ENCODE data around the gene HS2ST1. TPM values are rescaled to one million over a fixed set of nuclear protein-coding genes. Genes with fewer than 3 reads are reported as not detected.
"Not testable (repeated sequence)": the region's sequence is repeated elsewhere in the genome, so short reads cannot be mapped to it uniquely, and the experiment has no call there.

Gene HS2ST1
- total RNA-seq, 2 donors from 2014 or later, result 29.0 to 31.5 TPM

DNA sequence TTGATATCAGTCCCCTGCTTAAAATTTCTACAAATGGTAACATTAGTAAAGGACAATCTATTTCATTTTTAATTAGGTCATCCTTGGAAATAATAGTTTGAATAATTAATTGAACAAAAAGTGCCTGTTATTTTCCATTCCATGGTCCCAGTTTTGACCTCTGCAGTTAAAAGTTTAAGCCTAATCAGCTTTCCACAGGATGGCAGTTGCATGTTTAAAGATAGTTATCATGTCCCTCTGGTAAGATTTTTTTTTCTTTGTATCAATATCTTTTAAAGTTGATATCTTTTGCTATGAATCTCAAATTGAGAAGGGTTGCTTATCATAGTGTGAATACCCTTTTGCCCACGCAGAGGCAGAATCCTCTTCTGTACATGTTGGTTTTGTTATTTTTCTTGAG, 90.4 kb downstream of the HS2ST1 start:
- no peak for DNase-seq
- Mint-ChIP-seq H3K36me3 (ENCODE audit: low read depth) (peaks cover 7% of the 10 kb centered on the region), H3K27me3 (ENCODE audit: insufficient read depth) (no peaks in the 10 kb centered on the region), H3K9me3 (peaks cover 3% of the 10 kb centered on the region), H3K27ac (no peak overlapping the region), H3K4me3 (no peak overlapping the region), H3K4me1 (no peaks in the 10 kb centered on the region)
- Histone ChIP-seq H3K9ac (ENCODE audit: extremely low read depth, low read length, poor library complexity, severe bottlenecking) (no peak overlapping the region), H3K4me3 (ENCODE audit: low read length) (no peak overlapping the region), H3K27me3 (ENCODE audit: control insufficient read depth, insufficient read depth, low read length, poor library complexity, severe bottlenecking) (no peaks in the 10 kb centered on the region), H3K4me1 (ENCODE audit: control insufficient read depth, insufficient read depth, low read length) (no peaks in the 10 kb centered on the region), H3K27ac (ENCODE audit: low read depth, low read length) (no peak overlapping the region), H3K36me3 (ENCODE audit: control insufficient read depth, insufficient read depth, low read length) (no peaks in the 10 kb centered on the region), H3K9me3 (ENCODE audit: control insufficient read depth, low read length) (no peaks in the 10 kb centered on the region)
- TF ChIP-seq, protein P1, sequence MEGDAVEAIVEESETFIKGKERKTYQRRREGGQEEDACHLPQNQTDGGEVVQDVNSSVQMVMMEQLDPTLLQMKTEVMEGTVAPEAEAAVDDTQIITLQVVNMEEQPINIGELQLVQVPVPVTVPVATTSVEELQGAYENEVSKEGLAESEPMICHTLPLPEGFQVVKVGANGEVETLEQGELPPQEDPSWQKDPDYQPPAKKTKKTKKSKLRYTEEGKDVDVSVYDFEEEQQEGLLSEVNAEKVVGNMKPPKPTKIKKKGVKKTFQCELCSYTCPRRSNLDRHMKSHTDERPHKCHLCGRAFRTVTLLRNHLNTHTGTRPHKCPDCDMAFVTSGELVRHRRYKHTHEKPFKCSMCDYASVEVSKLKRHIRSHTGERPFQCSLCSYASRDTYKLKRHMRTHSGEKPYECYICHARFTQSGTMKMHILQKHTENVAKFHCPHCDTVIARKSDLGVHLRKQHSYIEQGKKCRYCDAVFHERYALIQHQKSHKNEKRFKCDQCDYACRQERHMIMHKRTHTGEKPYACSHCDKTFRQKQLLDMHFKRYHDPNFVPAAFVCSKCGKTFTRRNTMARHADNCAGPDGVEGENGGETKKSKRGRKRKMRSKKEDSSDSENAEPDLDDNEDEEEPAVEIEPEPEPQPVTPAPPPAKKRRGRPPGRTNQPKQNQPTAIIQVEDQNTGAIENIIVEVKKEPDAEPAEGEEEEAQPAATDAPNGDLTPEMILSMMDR (conservative IDR thresholded peaks at IDR 0.05), result no peak
- WGBS, 2 experiments (ENCODE audit: insufficient coverage in 1 of 2, insufficient read length in 1 of 2), result 88% methylated on average over 1 of the region's 1 CpG; no CpG with 5 or more reads in 1 of the 2 experiments

DNA sequence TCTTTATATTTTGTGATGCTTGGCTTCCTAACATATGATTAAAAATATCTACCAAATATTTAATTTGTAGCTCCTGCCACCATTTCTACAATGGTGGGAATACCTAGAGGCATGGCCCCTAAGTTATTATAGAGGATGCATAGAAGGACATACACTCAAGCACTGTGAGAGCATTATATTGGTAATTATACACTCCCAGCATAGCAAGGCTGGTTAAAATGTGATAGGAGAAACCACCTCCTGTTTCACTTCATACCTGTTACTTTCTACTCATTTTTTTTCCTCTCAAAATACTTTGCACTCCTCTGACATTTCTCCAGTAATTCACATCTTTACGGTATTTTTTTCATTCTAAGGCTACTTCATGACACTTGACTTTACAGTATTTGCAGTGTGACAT, 92.9 kb downstream of the HS2ST1 start:
- H3K4me3 Mint-ChIP-seq, result no peak overlapping the region
- H3K4me1 Mint-ChIP-seq, result no peaks in the 10 kb centered on the region
- H3K27me3 Mint-ChIP-seq (ENCODE audit: insufficient read depth), result no peaks in the 10 kb centered on the region
- Histone ChIP-seq H3K9me3 (ENCODE audit: control insufficient read depth, low read length) (peaks cover 16% of the 10 kb centered on the region), H3K4me3 (ENCODE audit: low read length) (no peak overlapping the region), H3K27me3 (ENCODE audit: control insufficient read depth, insufficient read depth, low read length, poor library complexity, severe bottlenecking) (no peaks in the 10 kb centered on the region), H3K4me1 (ENCODE audit: control insufficient read depth, insufficient read depth, low read length) (no peaks in the 10 kb centered on the region), H3K36me3 (ENCODE audit: control insufficient read depth, insufficient read depth, low read length) (peaks cover 3% of the 10 kb centered on the region), H3K9ac (ENCODE audit: extremely low read depth, low read length, poor library complexity, severe bottlenecking) (no peak overlapping the region), H3K27ac (ENCODE audit: low read depth, low read length) (no peak overlapping the region)
- peaks cover 19% of the 10 kb centered on the region for H3K36me3 Mint-ChIP-seq (ENCODE audit: low read depth)
- no peak for DNase-seq
- TF ChIP-seq, protein P1 (conservative IDR thresholded peaks at IDR 0.05), result no peak
- 86 to 92% methylated on average over 1 of the region's 1 CpG for WGBS, 2 experiments (ENCODE audit: insufficient coverage in 1 of 2, insufficient read length in 1 of 2)
- no peak overlapping the region for H3K27ac Mint-ChIP-seq
- H3K9me3 Mint-ChIP-seq, result peaks cover 23% of the 10 kb centered on the region

DNA sequence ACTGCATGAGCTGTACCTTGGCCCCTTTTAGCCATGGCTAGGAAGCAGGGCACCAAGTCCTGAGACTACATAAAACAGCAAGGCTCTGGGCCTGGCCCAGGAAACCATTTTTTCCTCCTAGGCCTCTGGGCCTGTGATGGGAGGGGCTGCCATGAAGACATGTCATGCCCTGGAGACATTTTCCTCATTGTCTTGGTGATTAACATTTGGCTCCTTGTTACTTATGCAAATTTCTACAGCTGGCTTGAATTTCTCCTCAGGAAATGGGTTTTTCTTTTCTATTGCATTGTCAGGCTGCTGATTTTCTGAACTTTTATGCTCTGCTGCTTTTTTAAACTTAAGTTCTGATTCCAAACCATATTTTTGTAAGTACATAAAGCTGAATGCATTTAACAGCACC, 99.0 kb downstream of the HS2ST1 start:
- Mint-ChIP-seq H3K4me1 (peaks cover 12% of the 10 kb centered on the region), H3K36me3 (ENCODE audit: low read depth) (peaks cover 41% of the 10 kb centered on the region), H3K9me3 (peaks cover 55% of the 10 kb centered on the region)
- H3K4me3 ChIP-seq (ENCODE audit: low read length), result peak overlapping the region; percentile 60
- H3K27ac ChIP-seq (ENCODE audit: low read depth, low read length); H3K4me1 ChIP-seq (ENCODE audit: control insufficient read depth, insufficient read depth, low read length); H3K27me3 ChIP-seq (ENCODE audit: control insufficient read depth, insufficient read depth, low read length, poor library complexity, severe bottlenecking); H3K27ac Mint-ChIP-seq; H3K36me3 ChIP-seq (ENCODE audit: control insufficient read depth, insufficient read depth, low read length); H3K9ac ChIP-seq (ENCODE audit: extremely low read depth, low read length, poor library complexity, severe bottlenecking); H3K27me3 Mint-ChIP-seq (ENCODE audit: insufficient read depth); DNase-seq; H3K4me3 Mint-ChIP-seq: not testable (repeated sequence)
- peaks cover 51% of the 10 kb centered on the region for H3K9me3 ChIP-seq (ENCODE audit: control insufficient read depth, low read length)

DNA sequence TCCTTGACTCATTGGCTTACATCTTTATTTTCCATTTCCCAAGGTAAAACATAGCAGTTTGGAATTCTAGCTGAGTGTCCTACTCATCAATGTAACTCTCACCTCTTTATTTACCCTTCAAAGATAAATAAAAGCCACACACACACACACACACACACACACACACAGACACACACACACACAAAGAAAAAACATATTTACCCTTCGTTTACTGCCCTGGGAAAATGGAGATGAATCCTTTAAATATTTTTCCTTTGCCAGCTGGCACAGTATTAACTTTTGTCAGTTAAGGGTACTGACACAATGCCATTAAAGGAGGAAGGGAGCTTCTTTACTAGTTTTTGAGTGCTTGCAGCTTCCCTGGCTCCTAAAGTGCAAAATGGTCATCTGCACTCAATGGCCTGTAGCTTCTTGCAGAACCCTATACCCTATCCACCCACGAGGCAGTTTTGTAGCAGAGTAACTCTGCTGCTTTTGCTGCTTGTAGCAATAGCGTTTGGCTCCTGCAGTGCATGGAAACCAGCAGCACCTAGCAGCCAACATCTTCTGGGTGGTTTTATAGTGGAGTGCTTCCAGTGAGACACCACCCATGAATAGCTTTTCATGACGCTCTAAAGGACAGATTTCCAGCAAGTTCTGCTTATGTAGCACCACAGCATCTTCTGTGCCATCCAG, 103.7 kb downstream of the HS2ST1 start:
- 85 to 89% methylated on average over 3 to 4 of the region's 4 CpGs for WGBS, 2 experiments (ENCODE audit: insufficient coverage in 1 of 2, insufficient read length in 1 of 2)
- H3K36me3 ChIP-seq (ENCODE audit: control insufficient read depth, insufficient read depth, low read length), result no peaks in the 10 kb centered on the region
- H3K4me3 Mint-ChIP-seq, result no peak overlapping the region
- TF ChIP-seq, protein P1 (conservative IDR thresholded peaks at IDR 0.05), result no peak
- peaks cover 21% of the 10 kb centered on the region for H3K36me3 Mint-ChIP-seq (ENCODE audit: low read depth)
- H3K4me1 Mint-ChIP-seq, result peaks cover 15% of the 10 kb centered on the region
- no peaks in the 10 kb centered on the region for H3K27me3 ChIP-seq (ENCODE audit: control insufficient read depth, insufficient read depth, low read length, poor library complexity, severe bottlenecking)
- no peak overlapping the region for H3K4me3 ChIP-seq (ENCODE audit: low read length)
- no peaks in the 10 kb centered on the region for H3K4me1 ChIP-seq (ENCODE audit: control insufficient read depth, insufficient read depth, low read length)
- H3K27me3 Mint-ChIP-seq (ENCODE audit: insufficient read depth), result no peaks in the 10 kb centered on the region
- no peak overlapping the region for H3K27ac ChIP-seq (ENCODE audit: low read depth, low read length)
- H3K9me3 Mint-ChIP-seq, result peaks cover 24% of the 10 kb centered on the region
- H3K9me3 ChIP-seq (ENCODE audit: control insufficient read depth, low read length), result peaks cover 26% of the 10 kb centered on the region
- no peak overlapping the region for H3K27ac Mint-ChIP-seq
- H3K9ac ChIP-seq (ENCODE audit: extremely low read depth, low read length, poor library complexity, severe bottlenecking), result no peak overlapping the region
- DNase-seq, result no peak
